GM12878 (cell line): ENCODE results near the gene ABCC4. TPM values are rescaled to one million over a fixed set of nuclear protein-coding genes. Genes with fewer than 3 reads are reported as not detected.

ENCODE experiments used
- ATAC-seq: fragments of 200-7000 bp; cut with Tn5 transposase; 3 replicates; pipeline ENCODE4 v1.9.1; 2020; ENCODE audit warnings: mild to moderate bottlenecking, moderate library complexity
- BruUV-seq: library from RNA; stranded (reverse); fragments of 400-500 nt; replicated peaks from 2 replicates; lab custom pipeline; 2021; lab: Mats Ljungman, UMichigan
- CTCF ChIA-PET: fragments of 300-600 bp; sonication (Branson Sonifier 250); formaldehyde crosslinking; extraction: SDS; loops from one replicate; lab custom pipeline; 2021; ENCODE audit warnings: inconsistent platforms; lab: Yijun Ruan, JAX
- POLR2A ChIA-PET: fragments of 350-600 bp; formaldehyde crosslinking; extraction: SDS; loops from one replicate; lab custom pipeline; 2021; ENCODE audit warnings: inconsistent platforms; lab: Charles Lee
- RAD21 ChIA-PET: fragments of 300-600 bp; sonication (Branson Sonifier 250); formaldehyde crosslinking; loops from one replicate; lab custom pipeline; 2023; ENCODE audit warnings: antibody characterized with exemption; ENCODE audit not compliant: unreplicated experiment; lab: Charles Lee
- SMC1A ChIA-PET: fragments of 300-600 bp; sonication (Branson Sonifier 250); formaldehyde crosslinking; loops from one replicate; lab custom pipeline; 2023; ENCODE audit not compliant: unreplicated experiment, uncharacterized antibody; lab: Charles Lee
- DNase-seq: peaks from one replicate; pipeline ENCODE4 v3.0.0-alpha.2; 2011; ENCODE audit warnings: low read depth, low spot score
- FAIRE-seq: peaks from 3 replicates; lab custom pipeline; 2011; peaks lifted over from hg19 to GRCh38; lab: Jason Lieb, UNC
- H2AFZ ChIP-seq: 2 replicates; pipeline ENCODE4 v1.6.0; 2011; ENCODE audit warnings: low read depth, low read length, control low read depth; ENCODE audit not compliant: control insufficient read depth
- H3K27ac ChIP-seq: 2 replicates; pipeline ENCODE4 v1.5.1; 2011; ENCODE audit warnings: control low read depth; ENCODE audit not compliant: control insufficient read depth, insufficient read depth
- H3K27me3 ChIP-seq, 2 experiments: replicated peaks in 1 of 2; 2 replicates each; pipeline versions ENCODE4 v1.6.0 to v1.6.1; 2011; ENCODE audit warnings: low read length in 1 of 2; ENCODE audit not compliant: control insufficient read depth in 2 of 2, insufficient read depth in 2 of 2
- H3K36me3 ChIP-seq, 2 experiments: 2 replicates each; pipeline ENCODE4 v1.5.1; 2011; ENCODE audit warnings: low read length in 1 of 2; ENCODE audit not compliant: control insufficient read depth in 2 of 2, insufficient read depth in 2 of 2
- H3K4me1 ChIP-seq: 2 replicates; pipeline ENCODE4 v1.6.1; 2011; ENCODE audit warnings: mild to moderate bottlenecking, low read length, moderate library complexity, mixed read lengths; ENCODE audit not compliant: control insufficient read depth, insufficient read depth
- H3K4me2 ChIP-seq: 2 replicates; pipeline ENCODE4 v1.6.0; 2011; ENCODE audit warnings: control low read depth; ENCODE audit not compliant: control insufficient read depth, insufficient read depth
- H3K4me3 ChIP-seq: fragments of 200-600 bp; sonication (generic); 2 replicates; pipeline ENCODE4 v1.5.1; 2016
- H3K79me2 ChIP-seq: 2 replicates; pipeline ENCODE4 v1.6.0; 2011; ENCODE audit warnings: low read length; ENCODE audit not compliant: control insufficient read depth, insufficient read depth
- H3K9ac ChIP-seq: 2 replicates; pipeline ENCODE4 v1.8.0; 2011; ENCODE audit warnings: low read length, control low read depth, mixed read lengths; ENCODE audit not compliant: control insufficient read depth, insufficient read depth
- H3K9me3 ChIP-seq: replicated peaks from 3 replicates; pipeline ENCODE4 v1.5.1; 2011; ENCODE audit warnings: mild to moderate bottlenecking, low read length; ENCODE audit not compliant: control insufficient read depth, insufficient read depth
- H4K20me1 ChIP-seq: 2 replicates; pipeline ENCODE4 v1.6.0; 2011; ENCODE audit not compliant: control insufficient read depth, insufficient read depth
- BACH1 ChIP-seq: fragments of 450-650 bp; IDR thresholded peaks from 2 replicates; pipeline ENCODE4 v1.6.1; 2017; ENCODE audit warnings: mild to moderate bottlenecking, borderline replicate concordance
- BMI1 ChIP-seq: fragments of 450-650 bp; IDR thresholded peaks from 2 replicates; pipeline ENCODE4 v1.6.1; 2016; ENCODE audit warnings: mild to moderate bottlenecking, moderate library complexity, borderline replicate concordance
- CREM ChIP-seq: IDR thresholded peaks from 2 replicates; pipeline ENCODE4 v1.6.1; 2014; ENCODE audit warnings: antibody characterized with exemption, low read depth
- IKZF1 ChIP-seq: fragments of 450-650 bp; conservative IDR thresholded peaks from 2 replicates; pipeline ENCODE4 v1.6.1; 2017; ENCODE audit warnings: antibody characterized with exemption, mild to moderate bottlenecking
- NFIC ChIP-seq: IDR thresholded peaks from 2 replicates; pipeline ENCODE4 v1.6.1; 2012; ENCODE audit warnings: low read depth, mild to moderate bottlenecking, inconsistent platforms, low read length, moderate library complexity
- NFYA ChIP-seq: IDR thresholded peaks from 2 replicates; pipeline ENCODE4 v1.6.1; 2011; ENCODE audit warnings: low read depth, mild to moderate bottlenecking, low read length, improper control_type of control experiment, borderline replicate concordance
- POU2F2 ChIP-seq: IDR thresholded peaks from 3 replicates; pipeline ENCODE4 v1.6.1; 2011; ENCODE audit warnings: low read depth, mild to moderate bottlenecking, low read length, borderline replicate concordance
- SMARCA5 ChIP-seq: fragments of 450-650 bp; IDR thresholded peaks from 2 replicates; pipeline ENCODE4 v1.6.1; 2017; ENCODE audit warnings: mild to moderate bottlenecking
- ZBTB40 ChIP-seq: fragments of 450-650 bp; IDR thresholded peaks from 2 replicates; pipeline ENCODE4 v1.6.1; 2016; ENCODE audit warnings: mild to moderate bottlenecking, moderate library complexity, borderline replicate concordance
- WGBS: methylation state at CpG from one replicate; pipeline ENCODE4 v1.1.6; 2016; ENCODE audit warnings: low lambda C conversion rate; ENCODE audit not compliant: insufficient replicate concordance, insufficient coverage; ENCODE audit errors: missing lambda C conversion rate; 5-methylcytosine and 5-hydroxymethylcytosine counted together
- in situ Hi-C: fragments of 300-500 bp; cut with MboI; formaldehyde crosslinking; loops from 9 replicates; pipeline ENCODE4 v1.14.3; 2018; ENCODE audit warnings: mixed read lengths
- intact Hi-C: fragments of 100-400 bp; cut with micrococcal nuclease; formaldehyde crosslinking; loops from one replicate; pipeline ENCODE4 v1.14.2; 2022; ENCODE audit not compliant: unreplicated experiment
- polyA plus RNA-seq, 11 experiments: library from polyadenylated mRNA; depleted of rRNA in 4 of 11; unstranded in 6 of 11; stranded (reverse) in 5 of 11; fragments of >200 nt; fragmentation: Nextera tagmentation in 4 of 11; fragmentation: Illumina TruSeq in 1 of 11; extraction: Ambion mirVana in 4 of 11; extraction: Trizol in 1 of 11; gene quantifications; 1 replicate in 1 of 11; 2 replicates in 10 of 11; pipeline versions ENCODE4 v1.2.1 to v1.2.3, GENCODE V29; 2011 to 2016; ENCODE audit warnings: inconsistent platforms in 2 of 11, missing spikeins in 2 of 11, low read depth in 1 of 11
- total RNA-seq, 4 experiments: library from RNA; depleted of rRNA in 3 of 4; stranded (reverse); fragments of >200 nt in 3 of 4; fragmentation: Illumina TruSeq in 1 of 4; extraction: Trizol in 1 of 4; gene quantifications; 2 replicates each; pipeline versions ENCODE4 v1.2.1 to v1.2.3, GENCODE V29; 2013 to 2021
- TF ChIP-seq, protein P1 (sequence below), 3 experiments: IDR thresholded peaks in 2 of 3; conservative IDR thresholded peaks in 1 of 3; 2 replicates each; pipeline ENCODE4 v1.5.1; 2011; ENCODE audit warnings: low read depth in 3 of 3, low read length in 3 of 3, mild to moderate bottlenecking in 3 of 3, control low read depth in 2 of 3, moderate library complexity in 2 of 3, inconsistent platforms in 1 of 3, mixed read lengths in 1 of 3; ENCODE audit not compliant: control insufficient read depth in 2 of 3, insufficient read depth in 1 of 3; ENCODE audit errors: extremely low read depth in 1 of 3
- TF ChIP-seq, protein P2 (sequence below): IDR thresholded peaks from 2 replicates; pipeline ENCODE4 v1.6.1; 2012; ENCODE audit warnings: low read depth, low read length, improper control_type of control experiment
- TF ChIP-seq, protein P3 (sequence below): fragments of 450-650 bp; IDR thresholded peaks from 2 replicates; pipeline ENCODE4 v1.6.1; 2017; ENCODE audit warnings: borderline replicate concordance
- TF ChIP-seq, protein P4 (sequence below): fragments of 450-650 bp; conservative IDR thresholded peaks from 2 replicates; pipeline ENCODE4 v1.6.1; 2017; ENCODE audit warnings: mild to moderate bottlenecking, moderate library complexity

Gene ABCC4
- total and polyA plus RNA-seq, 10 of the 15 experiments (the other 5 are each of a cell fraction or from before 2014, with no cell fraction given) = 7.2 to 44.4 (median 24.1) TPM

DNA sequence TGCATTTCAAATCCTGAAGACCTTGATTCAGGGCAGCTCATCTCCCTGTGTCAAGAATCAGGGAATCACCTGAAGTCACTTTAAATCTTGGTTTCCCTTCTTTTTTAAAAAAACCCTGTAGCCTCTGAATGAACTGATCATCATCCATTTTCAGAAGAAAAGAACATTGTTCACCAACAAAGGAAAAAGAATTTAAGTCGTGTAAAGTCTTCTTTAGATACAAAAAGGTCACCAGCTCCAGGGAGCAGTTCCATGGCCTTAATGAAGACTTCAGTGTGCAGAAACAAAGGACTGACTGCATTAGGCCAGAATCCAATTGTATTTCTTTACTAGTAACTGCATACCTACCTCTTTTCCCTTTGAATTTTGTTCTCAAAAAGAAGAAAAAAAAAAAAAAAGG lies 245.0 kb downstream of the ABCC4 start:
- in situ Hi-C loops (no loop called here), intact Hi-C loops (no loop called here)
- H4K20me1 ChIP-seq = no peaks in the 10 kb centered on the region
- no TSS peak for BruUV-seq
- ATAC-seq (no peak), DNase-seq (no peak), FAIRE-seq (no peak)
- SMC1A ChIA-PET = no interaction called here
- no peak overlapping the region for H3K4me3 ChIP-seq
- RAD21 ChIA-PET = no interaction called here
- POLR2A ChIA-PET = no interaction called here
- no peak overlapping the region for H2AFZ ChIP-seq
- no peak overlapping the region for H3K27ac ChIP-seq
- H3K27me3 ChIP-seq = no peaks in the 10 kb centered on the region
- H3K79me2 ChIP-seq = no peaks in the 10 kb centered on the region
- 100% methylated on average over 1 of the region's 1 CpG for WGBS
- no peak overlapping the region for H3K4me2 ChIP-seq
- CTCF ChIA-PET = interaction anchor here (0.8 to 0.9 kb wide), 2 partner anchors 15 to 348 kb away, joined by 3 to 6 read pairs; no protein-coding TSS in a partner anchor
- peaks cover 1% of the 10 kb centered on the region for H3K4me1 ChIP-seq
- H3K9me3 ChIP-seq = no peaks in the 10 kb centered on the region
- no peak overlapping the region for H3K9ac ChIP-seq
- H3K36me3 ChIP-seq = peaks cover 0 to 2% of the 10 kb centered on the region in 2 experiments; a peak in 1 of 4 replicates
- TF ChIP-seq BACH1 (no peak), NFYA (no peak), IKZF1 (no peak), NFIC (no peak), ZBTB40 (no peak), CREM (no peak), SMARCA5 (no peak), POU2F2 (no peak), BMI1 (no peak)
- TF ChIP-seq, protein P1, sequence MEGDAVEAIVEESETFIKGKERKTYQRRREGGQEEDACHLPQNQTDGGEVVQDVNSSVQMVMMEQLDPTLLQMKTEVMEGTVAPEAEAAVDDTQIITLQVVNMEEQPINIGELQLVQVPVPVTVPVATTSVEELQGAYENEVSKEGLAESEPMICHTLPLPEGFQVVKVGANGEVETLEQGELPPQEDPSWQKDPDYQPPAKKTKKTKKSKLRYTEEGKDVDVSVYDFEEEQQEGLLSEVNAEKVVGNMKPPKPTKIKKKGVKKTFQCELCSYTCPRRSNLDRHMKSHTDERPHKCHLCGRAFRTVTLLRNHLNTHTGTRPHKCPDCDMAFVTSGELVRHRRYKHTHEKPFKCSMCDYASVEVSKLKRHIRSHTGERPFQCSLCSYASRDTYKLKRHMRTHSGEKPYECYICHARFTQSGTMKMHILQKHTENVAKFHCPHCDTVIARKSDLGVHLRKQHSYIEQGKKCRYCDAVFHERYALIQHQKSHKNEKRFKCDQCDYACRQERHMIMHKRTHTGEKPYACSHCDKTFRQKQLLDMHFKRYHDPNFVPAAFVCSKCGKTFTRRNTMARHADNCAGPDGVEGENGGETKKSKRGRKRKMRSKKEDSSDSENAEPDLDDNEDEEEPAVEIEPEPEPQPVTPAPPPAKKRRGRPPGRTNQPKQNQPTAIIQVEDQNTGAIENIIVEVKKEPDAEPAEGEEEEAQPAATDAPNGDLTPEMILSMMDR (IDR thresholded peaks at IDR 0.05 in 2 of 3, conservative IDR thresholded peaks at IDR 0.05 in 1 of 3; ENCODE audit: control insufficient read depth in 2 of 3, extremely low read depth in 1 of 3, insufficient read depth in 1 of 3, low read depth in 3 of 3, low read length in 3 of 3) = no peak
- TF ChIP-seq, protein P2, sequence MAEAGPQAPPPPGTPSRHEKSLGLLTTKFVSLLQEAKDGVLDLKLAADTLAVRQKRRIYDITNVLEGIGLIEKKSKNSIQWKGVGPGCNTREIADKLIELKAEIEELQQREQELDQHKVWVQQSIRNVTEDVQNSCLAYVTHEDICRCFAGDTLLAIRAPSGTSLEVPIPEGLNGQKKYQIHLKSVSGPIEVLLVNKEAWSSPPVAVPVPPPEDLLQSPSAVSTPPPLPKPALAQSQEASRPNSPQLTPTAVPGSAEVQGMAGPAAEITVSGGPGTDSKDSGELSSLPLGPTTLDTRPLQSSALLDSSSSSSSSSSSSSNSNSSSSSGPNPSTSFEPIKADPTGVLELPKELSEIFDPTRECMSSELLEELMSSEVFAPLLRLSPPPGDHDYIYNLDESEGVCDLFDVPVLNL = no peak
- TF ChIP-seq, protein P3, sequence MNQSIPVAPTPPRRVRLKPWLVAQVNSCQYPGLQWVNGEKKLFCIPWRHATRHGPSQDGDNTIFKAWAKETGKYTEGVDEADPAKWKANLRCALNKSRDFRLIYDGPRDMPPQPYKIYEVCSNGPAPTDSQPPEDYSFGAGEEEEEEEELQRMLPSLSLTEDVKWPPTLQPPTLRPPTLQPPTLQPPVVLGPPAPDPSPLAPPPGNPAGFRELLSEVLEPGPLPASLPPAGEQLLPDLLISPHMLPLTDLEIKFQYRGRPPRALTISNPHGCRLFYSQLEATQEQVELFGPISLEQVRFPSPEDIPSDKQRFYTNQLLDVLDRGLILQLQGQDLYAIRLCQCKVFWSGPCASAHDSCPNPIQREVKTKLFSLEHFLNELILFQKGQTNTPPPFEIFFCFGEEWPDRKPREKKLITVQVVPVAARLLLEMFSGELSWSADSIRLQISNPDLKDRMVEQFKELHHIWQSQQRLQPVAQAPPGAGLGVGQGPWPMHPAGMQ = no peak
- TF ChIP-seq, protein P4, sequence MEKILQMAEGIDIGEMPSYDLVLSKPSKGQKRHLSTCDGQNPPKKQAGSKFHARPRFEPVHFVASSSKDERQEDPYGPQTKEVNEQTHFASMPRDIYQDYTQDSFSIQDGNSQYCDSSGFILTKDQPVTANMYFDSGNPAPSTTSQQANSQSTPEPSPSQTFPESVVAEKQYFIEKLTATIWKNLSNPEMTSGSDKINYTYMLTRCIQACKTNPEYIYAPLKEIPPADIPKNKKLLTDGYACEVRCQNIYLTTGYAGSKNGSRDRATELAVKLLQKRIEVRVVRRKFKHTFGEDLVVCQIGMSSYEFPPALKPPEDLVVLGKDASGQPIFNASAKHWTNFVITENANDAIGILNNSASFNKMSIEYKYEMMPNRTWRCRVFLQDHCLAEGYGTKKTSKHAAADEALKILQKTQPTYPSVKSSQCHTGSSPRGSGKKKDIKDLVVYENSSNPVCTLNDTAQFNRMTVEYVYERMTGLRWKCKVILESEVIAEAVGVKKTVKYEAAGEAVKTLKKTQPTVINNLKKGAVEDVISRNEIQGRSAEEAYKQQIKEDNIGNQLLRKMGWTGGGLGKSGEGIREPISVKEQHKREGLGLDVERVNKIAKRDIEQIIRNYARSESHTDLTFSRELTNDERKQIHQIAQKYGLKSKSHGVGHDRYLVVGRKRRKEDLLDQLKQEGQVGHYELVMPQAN = no peak
